RWPE2 (cell line): Measurements from ENCODE around the gene NFKB1.

Experiments used
- ATAC-seq: fragments of 200-7000 bp; cut with Tn5 transposase; 3 replicates; pipeline ENCODE4 v1.9.1; 2021; ENCODE audit warnings: low read depth
- DNase-seq: peaks from one replicate; pipeline ENCODE4 v3.0.0-alpha.2; 2020; ENCODE audit warnings: low spot score
- H3K27ac ChIP-seq: fragments of 450-650 bp; 2 replicates; pipeline ENCODE4 v1.5.1; 2017; ENCODE audit warnings: mild to moderate bottlenecking; ENCODE audit not compliant: poor library complexity, severe bottlenecking
- H3K27me3 ChIP-seq: fragments of 250-450 bp; sonication (Bioruptor Pico); 2 replicates; pipeline ENCODE4 v1.5.1; 2021; ENCODE audit warnings: mild to moderate bottlenecking, moderate library complexity; ENCODE audit not compliant: insufficient read depth, poor library complexity, severe bottlenecking
- H3K36me3 ChIP-seq: fragments of 250-450 bp; sonication (Bioruptor Pico); 2 replicates; pipeline ENCODE4 v1.5.1; 2020; ENCODE audit warnings: low read depth, mild to moderate bottlenecking, moderate library complexity
- H3K4me1 ChIP-seq: fragments of 250-450 bp; sonication (Bioruptor Pico); 2 replicates; pipeline ENCODE4 v1.5.1; 2021; ENCODE audit warnings: mild to moderate bottlenecking, moderate library complexity; ENCODE audit not compliant: insufficient read depth, poor library complexity, severe bottlenecking
- H3K4me3 ChIP-seq: fragments of 250-450 bp; sonication (Bioruptor Pico); 2 replicates; pipeline ENCODE4 v1.5.1; 2021; ENCODE audit warnings: mild to moderate bottlenecking, moderate library complexity; ENCODE audit not compliant: severe bottlenecking
- H3K9me3 ChIP-seq: fragments of 250-450 bp; sonication (Bioruptor Pico); 2 replicates; pipeline ENCODE4 v1.5.1; 2021; ENCODE audit warnings: mild to moderate bottlenecking, moderate library complexity; ENCODE audit not compliant: severe bottlenecking
- TF ChIP-seq, protein P1 (sequence below): fragments of 450-650 bp; IDR thresholded peaks from one replicate; pipeline ENCODE4 v1.5.1; 2017; ENCODE audit warnings: mild to moderate bottlenecking, moderate library complexity; ENCODE audit not compliant: poor library complexity, severe bottlenecking

Gene NFKB1

DNA sequence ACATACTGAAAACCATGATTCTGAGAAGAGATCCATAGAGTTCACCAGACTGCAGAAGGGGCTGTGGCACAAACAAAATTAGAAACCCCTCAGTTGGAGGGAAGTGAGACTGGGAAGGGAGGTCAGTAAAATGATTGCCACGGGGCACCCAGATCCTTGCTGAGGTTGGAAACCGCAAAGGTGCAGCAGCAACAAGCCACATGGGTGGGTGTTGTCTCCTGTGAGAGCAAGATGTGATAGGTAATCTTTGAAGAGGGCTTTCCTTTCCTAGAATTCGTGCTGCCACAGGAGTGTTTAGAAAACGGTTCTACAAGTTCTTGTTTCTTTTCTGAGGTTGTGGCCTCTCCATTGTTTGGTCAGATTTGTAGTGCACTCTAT, 85.5 kb downstream of the NFKB1 start:
- H3K27ac ChIP-seq: no peak overlapping the region
- no peak overlapping the region for H3K4me3 ChIP-seq
- ATAC-seq (no peak), DNase-seq (no peak)
- no peaks in the 10 kb centered on the region for H3K27me3 ChIP-seq
- H3K4me1 ChIP-seq: no peaks in the 10 kb centered on the region
- H3K36me3 ChIP-seq: peaks cover 34% of the 10 kb centered on the region
- TF ChIP-seq, protein P1, sequence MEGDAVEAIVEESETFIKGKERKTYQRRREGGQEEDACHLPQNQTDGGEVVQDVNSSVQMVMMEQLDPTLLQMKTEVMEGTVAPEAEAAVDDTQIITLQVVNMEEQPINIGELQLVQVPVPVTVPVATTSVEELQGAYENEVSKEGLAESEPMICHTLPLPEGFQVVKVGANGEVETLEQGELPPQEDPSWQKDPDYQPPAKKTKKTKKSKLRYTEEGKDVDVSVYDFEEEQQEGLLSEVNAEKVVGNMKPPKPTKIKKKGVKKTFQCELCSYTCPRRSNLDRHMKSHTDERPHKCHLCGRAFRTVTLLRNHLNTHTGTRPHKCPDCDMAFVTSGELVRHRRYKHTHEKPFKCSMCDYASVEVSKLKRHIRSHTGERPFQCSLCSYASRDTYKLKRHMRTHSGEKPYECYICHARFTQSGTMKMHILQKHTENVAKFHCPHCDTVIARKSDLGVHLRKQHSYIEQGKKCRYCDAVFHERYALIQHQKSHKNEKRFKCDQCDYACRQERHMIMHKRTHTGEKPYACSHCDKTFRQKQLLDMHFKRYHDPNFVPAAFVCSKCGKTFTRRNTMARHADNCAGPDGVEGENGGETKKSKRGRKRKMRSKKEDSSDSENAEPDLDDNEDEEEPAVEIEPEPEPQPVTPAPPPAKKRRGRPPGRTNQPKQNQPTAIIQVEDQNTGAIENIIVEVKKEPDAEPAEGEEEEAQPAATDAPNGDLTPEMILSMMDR: no peak
- no peaks in the 10 kb centered on the region for H3K9me3 ChIP-seq

DNA sequence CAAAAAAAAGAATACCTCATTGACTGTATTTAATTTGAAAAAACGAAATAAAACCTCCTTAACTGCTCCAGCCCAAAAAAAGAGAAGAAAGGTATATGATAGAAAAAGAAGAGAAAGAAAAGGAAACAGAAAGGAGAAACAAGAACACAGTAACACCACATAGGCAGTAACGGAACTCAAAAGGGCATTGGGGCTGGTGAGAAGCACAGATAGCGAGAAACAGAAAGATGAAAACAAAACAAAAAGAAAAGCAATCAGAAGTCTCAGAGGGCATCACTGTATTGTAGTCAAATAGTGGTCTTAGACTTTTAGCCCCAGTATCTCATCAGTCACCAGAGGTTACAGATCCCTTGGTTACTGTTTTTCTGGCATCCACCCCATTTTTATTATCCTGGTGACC, 88.6 kb downstream of the NFKB1 start:
- peaks cover 10% of the 10 kb centered on the region for H3K4me1 ChIP-seq
- no peaks in the 10 kb centered on the region for H3K9me3 ChIP-seq
- H3K27ac ChIP-seq: no peak overlapping the region
- peaks cover 8% of the 10 kb centered on the region; the same call in 1 of the 2 replicates for H3K36me3 ChIP-seq
- H3K27me3 ChIP-seq: no peaks in the 10 kb centered on the region
- H3K4me3 ChIP-seq: no peak overlapping the region
- TF ChIP-seq, protein P1: no peak
- DNase-seq (no peak), ATAC-seq (no peak)

DNA sequence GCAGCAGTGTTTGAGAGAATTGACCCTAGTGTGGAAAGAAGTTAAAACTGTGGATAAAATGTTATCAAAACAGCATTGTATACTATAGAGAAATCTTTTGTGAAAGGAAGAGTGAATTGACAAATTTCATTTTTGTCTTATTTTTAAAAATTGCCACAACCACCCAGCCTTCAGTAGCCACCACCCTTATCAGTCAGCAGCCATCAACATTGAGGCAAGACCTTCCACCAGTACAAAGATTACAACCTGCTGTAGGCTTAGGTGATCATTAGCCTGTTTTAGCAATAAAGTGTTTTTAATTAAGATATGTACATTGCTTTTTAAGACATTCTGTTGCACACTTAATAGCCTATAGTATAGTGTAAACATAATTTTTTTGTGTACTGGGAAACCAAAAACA, 91.1 kb downstream of the NFKB1 start:
- Histone ChIP-seq H3K27ac (no peak overlapping the region), H3K36me3 (peaks cover 25% of the 10 kb centered on the region)
- no peak for ATAC-seq

DNA sequence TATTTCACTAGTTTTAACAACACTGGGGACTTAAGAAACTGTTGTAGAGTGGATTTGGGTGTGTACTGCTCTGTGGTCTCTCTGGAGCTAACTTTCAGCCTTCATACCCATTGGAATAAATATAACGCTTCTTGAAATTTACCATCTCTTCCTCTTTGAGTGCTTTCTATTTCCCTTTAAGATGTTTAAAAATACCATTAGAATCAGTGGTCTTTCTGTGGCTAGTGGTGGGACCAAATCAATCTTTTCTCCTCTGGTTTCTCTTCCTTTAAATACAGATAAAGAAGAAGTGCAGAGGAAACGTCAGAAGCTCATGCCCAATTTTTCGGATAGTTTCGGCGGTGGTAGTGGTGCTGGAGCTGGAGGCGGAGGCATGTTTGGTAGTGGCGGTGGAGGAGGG, 92.0 kb downstream of the NFKB1 start:
- no peak for ATAC-seq
- Histone ChIP-seq H3K36me3 (peaks cover 32% of the 10 kb centered on the region), H3K9me3 (no peaks in the 10 kb centered on the region), H3K4me3 (no peak overlapping the region), H3K27ac (no peak overlapping the region), H3K27me3 (no peaks in the 10 kb centered on the region), H3K4me1 (peaks cover 10% of the 10 kb centered on the region)
- TF ChIP-seq, protein P1: no peak
- DNase-seq: no peak

More for the DNA sequence above, 91.1 kb downstream of the NFKB1 start:
- Histone ChIP-seq H3K4me1 (peaks cover 10% of the 10 kb centered on the region), H3K9me3 (no peaks in the 10 kb centered on the region), H3K27me3 (no peaks in the 10 kb centered on the region), H3K4me3 (no peak overlapping the region)
- no peak for DNase-seq
- TF ChIP-seq, protein P1: no peak

DNA sequence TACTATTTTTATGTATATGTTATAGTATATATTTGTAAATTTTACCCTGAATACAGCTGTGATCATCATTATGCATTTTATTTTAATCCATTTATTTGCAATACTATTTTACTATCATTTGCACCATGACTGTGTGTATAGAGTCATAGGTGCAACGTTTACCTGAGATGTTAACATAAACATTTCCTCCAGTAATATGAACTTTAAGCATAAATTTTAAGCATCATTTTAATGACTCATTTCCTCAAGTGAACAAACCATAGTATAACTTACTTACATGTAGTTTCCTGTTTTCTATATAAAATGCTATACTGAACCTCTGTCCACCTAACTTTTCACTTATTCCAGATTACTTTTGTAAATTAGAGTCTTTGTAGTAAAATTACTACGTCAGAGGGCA, 92.8 kb downstream of the NFKB1 start:
- H3K4me3 ChIP-seq: no peak overlapping the region
- TF ChIP-seq, protein P1: no peak
- no peaks in the 10 kb centered on the region for H3K27me3 ChIP-seq
- H3K4me1 ChIP-seq: peaks cover 16% of the 10 kb centered on the region
- DNase-seq: no peak
- H3K36me3 ChIP-seq: peaks cover 40% of the 10 kb centered on the region
- H3K27ac ChIP-seq: peak overlapping the region; percentile 28
- ATAC-seq: peak; percentile 67
- no peaks in the 10 kb centered on the region for H3K9me3 ChIP-seq
